ENCODE data around the gene GPR152. TPM values are rescaled to one million over a fixed set of nuclear protein-coding genes. Genes with fewer than 3 reads are reported as not detected.

GPR152 gene
- total RNA-seq, 2 donors from 2014 or later, result not detected

- no peaks in the 10 kb centered on the region for H3K36me3 Mint-ChIP-seq (ENCODE audit: low read depth)
These were observed 912 bp downstream of the GPR152 start for GRCh38 chr11:67451658-67451976.

GRCh38 chr11:67450796-67451657 lies 1.5 kb downstream of the GPR152 start:
- ATAC-seq, result no peak
- no peaks in the 10 kb centered on the region for H3K9me3 ChIP-seq (ENCODE audit: control insufficient read depth, low read length, poor library complexity, severe bottlenecking)
- H3K27ac Mint-ChIP-seq, result peak overlapping the region; percentile 43
- peaks cover 24% of the 10 kb centered on the region for H3K4me1 Mint-ChIP-seq
- H3K36me3 Mint-ChIP-seq (ENCODE audit: low read depth), result no peaks in the 10 kb centered on the region
- no peak overlapping the region for H3K4me3 Mint-ChIP-seq
- H3K27me3 Mint-ChIP-seq, result no peaks in the 10 kb centered on the region
- DNase-seq, result no peak

More at GRCh38 chr11:67451658-67451976, 912 bp downstream of the GPR152 start:
- peaks cover 19% of the 10 kb centered on the region for H3K4me1 Mint-ChIP-seq
- H3K9me3 ChIP-seq (ENCODE audit: control insufficient read depth, low read length, poor library complexity, severe bottlenecking), result no peaks in the 10 kb centered on the region
- peak overlapping the region; percentile 43 for H3K27ac Mint-ChIP-seq
- no peak for DNase-seq
- H3K27me3 Mint-ChIP-seq, result no peaks in the 10 kb centered on the region
- ATAC-seq, result no peak
- H3K4me3 Mint-ChIP-seq, result no peak overlapping the region

- no peaks in the 10 kb centered on the region for H3K9me3 ChIP-seq (ENCODE audit: control insufficient read depth, low read length, poor library complexity, severe bottlenecking)
- Mint-ChIP-seq H3K27ac (peak overlapping the region; percentile 68), H3K4me1 (peaks cover 39% of the 10 kb centered on the region), H3K27me3 (no peaks in the 10 kb centered on the region), H3K4me3 (peak overlapping the region; percentile 39), H3K36me3 (ENCODE audit: low read depth) (no peaks in the 10 kb centered on the region)
- DNase-seq (no peak), ATAC-seq (no peak)
These were observed 3.2 kb downstream of the GPR152 start for GRCh38 chr11:67449116-67449844.

GRCh38 chr11:67448220-67448609 lies 4.3 kb downstream of the GPR152 start:
- peak overlapping the region; percentile 57 for H3K4me3 Mint-ChIP-seq
- H3K9me3 ChIP-seq (ENCODE audit: control insufficient read depth, low read length, poor library complexity, severe bottlenecking), result no peaks in the 10 kb centered on the region
- DNase-seq (no peak), ATAC-seq (no peak)
- H3K27ac Mint-ChIP-seq, result peak overlapping the region; percentile 97
- peaks cover 42% of the 10 kb centered on the region for H3K4me1 Mint-ChIP-seq
- H3K36me3 Mint-ChIP-seq (ENCODE audit: low read depth), result no peaks in the 10 kb centered on the region
- no peaks in the 10 kb centered on the region for H3K27me3 Mint-ChIP-seq

- no peaks in the 10 kb centered on the region for H3K36me3 Mint-ChIP-seq (ENCODE audit: low read depth)
- peak overlapping the region; percentile 97 for H3K27ac Mint-ChIP-seq
- H3K4me3 Mint-ChIP-seq, result peak overlapping the region; percentile 84
- DNase-seq, result no peak
- H3K9me3 ChIP-seq (ENCODE audit: control insufficient read depth, low read length, poor library complexity, severe bottlenecking), result no peaks in the 10 kb centered on the region
- no peak for ATAC-seq
- H3K27me3 Mint-ChIP-seq, result no peaks in the 10 kb centered on the region
- peaks cover 51% of the 10 kb centered on the region for H3K4me1 Mint-ChIP-seq
These were observed 7.0 kb downstream of the GPR152 start for GRCh38 chr11:67445515-67445914.

- Mint-ChIP-seq H3K36me3 (ENCODE audit: low read depth) (no peaks in the 10 kb centered on the region), H3K27ac (peak overlapping the region; percentile 97), H3K4me1 (peaks cover 61% of the 10 kb centered on the region), H3K27me3 (no peaks in the 10 kb centered on the region), H3K4me3 (peak overlapping the region; percentile 61)
- no peak for DNase-seq
- H3K9me3 ChIP-seq (ENCODE audit: control insufficient read depth, low read length, poor library complexity, severe bottlenecking), result no peaks in the 10 kb centered on the region
- ATAC-seq, result no peak
These were observed 9.8 kb downstream of the GPR152 start for GRCh38 chr11:67442504-67443404.

- H3K4me1 Mint-ChIP-seq, result peaks cover 60% of the 10 kb centered on the region
- no peaks in the 10 kb centered on the region for H3K9me3 ChIP-seq (ENCODE audit: control insufficient read depth, low read length, poor library complexity, severe bottlenecking)
- peak overlapping the region; percentile 97 for H3K27ac Mint-ChIP-seq
- H3K27me3 Mint-ChIP-seq, result no peaks in the 10 kb centered on the region
- H3K4me3 Mint-ChIP-seq, result peak overlapping the region; percentile 61
- ATAC-seq, result peak; percentile 13
- H3K36me3 Mint-ChIP-seq (ENCODE audit: low read depth), result no peaks in the 10 kb centered on the region
- no peak for DNase-seq
These were observed 10.7 kb downstream of the GPR152 start for GRCh38 chr11:67441731-67442351.

GRCh38 chr11:67441098-67441563 lies 11.4 kb downstream of the GPR152 start:
- H3K4me3 Mint-ChIP-seq, result peak overlapping the region; percentile 97
- peak overlapping the region; percentile 97 for H3K27ac Mint-ChIP-seq
- no peaks in the 10 kb centered on the region for H3K27me3 Mint-ChIP-seq
- no peaks in the 10 kb centered on the region for H3K36me3 Mint-ChIP-seq (ENCODE audit: low read depth)
- peaks cover 62% of the 10 kb centered on the region for H3K4me1 Mint-ChIP-seq
- DNase-seq, result no peak
- no peak for ATAC-seq
- no peaks in the 10 kb centered on the region for H3K9me3 ChIP-seq (ENCODE audit: control insufficient read depth, low read length, poor library complexity, severe bottlenecking)

- ATAC-seq (no peak), DNase-seq (no peak)
- Mint-ChIP-seq H3K36me3 (ENCODE audit: low read depth) (no peaks in the 10 kb centered on the region), H3K27ac (peak overlapping the region; percentile 97), H3K4me1 (peaks cover 60% of the 10 kb centered on the region), H3K27me3 (no peaks in the 10 kb centered on the region), H3K4me3 (peak overlapping the region; percentile 97)
- H3K9me3 ChIP-seq (ENCODE audit: control insufficient read depth, low read length, poor library complexity, severe bottlenecking), result no peaks in the 10 kb centered on the region
These were observed 12.1 kb downstream of the GPR152 start for GRCh38 chr11:67440229-67441097.

GRCh38 chr11:67439321-67440228 lies 13.0 kb downstream of the GPR152 start:
- H3K36me3 Mint-ChIP-seq (ENCODE audit: low read depth), result no peaks in the 10 kb centered on the region
- H3K27me3 Mint-ChIP-seq, result no peaks in the 10 kb centered on the region
- H3K4me3 Mint-ChIP-seq, result peak overlapping the region; percentile 97
- peak overlapping the region; percentile 97 for H3K27ac Mint-ChIP-seq
- ATAC-seq (no peak), DNase-seq (no peak)
- H3K4me1 Mint-ChIP-seq, result peaks cover 55% of the 10 kb centered on the region
- H3K9me3 ChIP-seq (ENCODE audit: control insufficient read depth, low read length, poor library complexity, severe bottlenecking), result no peaks in the 10 kb centered on the region
